Measurements from ENCODE around the gene CTCF.

Gene CTCF

GRCh38 chr16:67535201-67535600 lies 27.1 kb upstream of the CTCF start:
- no peak for DNase-seq (ENCODE audit: low read depth)

DNA sequence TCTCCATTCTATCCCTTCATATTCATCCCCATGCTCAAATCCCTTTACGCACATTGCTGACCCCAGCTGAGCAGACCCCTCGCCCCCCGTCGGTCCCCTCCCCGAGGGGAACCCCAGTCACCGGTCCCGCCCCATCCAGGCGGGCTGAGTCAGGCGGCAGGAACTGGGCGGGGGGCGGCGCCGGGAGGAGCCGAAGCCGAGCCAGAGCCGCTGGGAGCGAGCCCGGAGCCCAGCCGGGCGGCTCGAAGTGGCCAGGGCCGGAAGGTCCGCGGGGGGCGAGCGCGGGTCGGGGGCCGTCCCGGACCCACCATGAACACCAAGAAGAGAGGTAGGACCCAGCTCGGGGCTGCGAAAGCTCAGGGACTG lies 25.1 kb upstream of the CTCF start:
- no peak for DNase-seq (ENCODE audit: low read depth)

DNA sequence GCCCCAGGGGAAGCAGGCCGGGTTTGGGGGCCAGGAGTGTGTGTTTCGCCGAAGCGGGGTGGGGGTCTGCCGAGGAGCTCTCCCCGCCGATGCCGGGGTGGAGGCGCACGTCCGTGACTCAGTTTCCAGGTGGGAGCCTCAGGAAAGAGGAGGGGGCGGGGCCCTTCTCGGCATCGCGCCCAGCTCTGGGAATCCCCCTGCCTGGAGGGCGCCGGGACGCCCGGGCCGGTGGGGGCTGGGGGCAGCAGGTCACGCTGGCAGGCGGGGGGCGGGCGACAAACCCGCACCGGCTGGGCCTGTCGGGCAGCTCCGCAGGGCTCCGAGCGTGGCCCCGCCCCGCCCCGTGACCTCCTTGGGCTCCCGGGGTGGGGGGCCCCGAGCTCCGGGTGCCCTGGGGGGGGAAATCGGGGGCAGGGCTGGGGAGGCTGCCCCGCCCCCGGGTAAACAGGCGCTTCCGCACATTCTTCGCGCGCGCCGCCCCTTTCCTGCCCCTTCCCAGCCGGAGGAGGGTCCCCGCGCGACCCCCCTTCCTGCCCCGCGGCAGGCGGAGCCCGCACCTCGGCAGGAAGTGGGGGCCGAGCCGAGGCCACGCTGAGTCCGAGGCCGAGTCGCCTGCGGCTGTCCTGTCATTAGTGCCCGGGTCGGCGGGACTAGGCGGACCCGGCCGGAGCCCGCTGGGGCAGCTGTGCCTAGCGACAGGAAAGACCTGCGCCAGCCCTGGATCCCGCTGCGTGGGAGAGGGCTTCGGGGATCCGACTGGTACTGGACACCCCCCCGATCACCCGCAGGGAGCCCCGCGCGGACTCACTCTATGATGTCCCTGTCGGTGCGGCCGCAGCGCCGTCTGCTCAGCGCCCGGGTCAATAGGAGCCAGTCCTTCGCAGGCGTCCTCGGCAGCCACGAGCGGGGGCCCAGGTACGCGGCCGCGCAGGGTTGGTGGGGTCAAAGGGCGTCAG lies 24.4 kb upstream of the CTCF start:
- no peak for DNase-seq (ENCODE audit: low read depth)

DNA sequence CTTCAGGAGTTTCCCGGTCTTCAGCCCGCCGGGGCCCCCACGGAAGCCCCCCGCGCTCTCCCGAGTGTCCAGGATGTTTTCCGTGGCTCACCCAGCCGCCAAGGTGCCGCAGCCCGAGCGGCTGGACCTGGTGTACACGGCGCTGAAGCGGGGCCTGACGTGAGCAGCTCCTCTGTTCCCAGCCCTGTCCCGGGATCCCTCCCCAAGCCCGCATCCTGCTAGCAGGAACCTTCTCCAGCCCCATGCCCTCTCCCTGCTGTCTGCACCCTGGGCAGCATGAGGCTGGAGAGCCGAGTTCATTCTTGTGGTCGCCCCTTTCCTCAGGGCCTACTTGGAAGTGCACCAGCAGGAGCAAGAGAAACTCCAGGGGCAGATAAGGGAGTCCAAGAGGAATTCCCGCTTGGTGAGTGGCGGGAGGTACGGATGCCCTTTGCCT lies 23.6 kb upstream of the CTCF start:
- peak; percentile 95 for DNase-seq (ENCODE audit: low read depth)

GRCh38 chr16:67539271-67539670 lies 23.1 kb upstream of the CTCF start:
- peak; percentile 11 for DNase-seq (ENCODE audit: low read depth)

GRCh38 chr16:67539691-67540635 lies 22.4 kb upstream of the CTCF start:
- DNase-seq (ENCODE audit: low read depth) = no peak

DNA sequence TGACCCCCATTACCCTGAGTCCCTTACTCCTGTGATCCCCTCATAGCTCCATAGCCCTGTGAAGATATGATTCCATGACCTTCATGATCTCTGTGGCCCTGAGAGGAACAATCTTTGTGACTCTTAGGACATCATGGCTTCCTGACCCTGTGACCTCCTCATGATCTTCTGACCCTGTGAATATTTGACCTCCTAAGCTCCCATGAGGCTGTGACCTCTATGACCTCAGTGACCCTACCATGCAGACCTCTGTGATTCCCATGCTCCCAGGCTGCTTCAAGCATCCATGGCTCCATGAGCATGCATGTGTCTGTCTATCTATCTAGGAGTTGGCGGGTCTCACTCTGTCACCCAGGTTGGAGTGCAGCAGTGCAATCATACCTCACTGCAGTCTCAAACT lies 21.6 kb upstream of the CTCF start:
- DNase-seq (ENCODE audit: low read depth) = no peak

DNA sequence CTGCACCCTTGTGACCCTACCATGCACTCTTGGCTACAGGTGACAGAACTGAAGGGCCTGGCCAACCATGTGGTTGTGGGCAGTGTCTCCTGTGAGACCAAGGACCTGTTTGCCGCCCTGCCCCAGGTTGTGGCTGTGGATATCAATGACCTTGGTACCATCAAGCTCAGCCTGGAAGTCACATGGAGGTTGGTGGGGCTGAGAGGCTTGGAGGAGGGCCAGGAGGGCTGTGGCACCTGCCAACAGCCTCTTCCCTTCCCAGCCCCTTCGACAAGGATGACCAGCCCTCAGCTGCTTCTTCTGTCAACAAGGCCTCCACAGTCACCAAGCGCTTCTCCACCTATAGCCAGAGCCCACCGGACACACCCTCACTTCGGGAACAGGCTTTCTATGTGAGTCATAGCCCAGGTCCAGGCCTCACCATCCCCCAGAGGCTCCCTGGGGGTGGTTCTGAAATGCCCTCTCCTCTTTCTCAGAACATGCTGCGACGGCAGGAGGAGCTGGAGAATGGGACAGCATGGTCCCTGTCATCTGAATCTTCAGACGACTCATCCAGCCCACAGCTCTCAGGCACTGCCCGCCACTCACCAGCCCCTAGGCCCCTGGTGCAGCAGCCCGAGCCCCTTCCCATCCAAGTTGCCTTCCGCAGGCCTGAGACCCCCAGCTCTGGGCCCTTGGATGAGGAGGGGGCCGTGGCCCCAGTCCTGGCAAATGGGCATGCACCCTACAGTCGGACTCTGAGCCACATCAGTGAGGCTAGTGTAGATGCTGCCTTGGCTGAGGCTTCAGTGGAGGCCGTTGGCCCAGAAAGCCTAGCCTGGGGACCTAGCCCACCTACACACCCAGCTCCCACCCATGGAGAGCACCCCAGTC lies 20.7 kb upstream of the CTCF start:
- peak; percentile 29 for DNase-seq (ENCODE audit: low read depth)

DNA sequence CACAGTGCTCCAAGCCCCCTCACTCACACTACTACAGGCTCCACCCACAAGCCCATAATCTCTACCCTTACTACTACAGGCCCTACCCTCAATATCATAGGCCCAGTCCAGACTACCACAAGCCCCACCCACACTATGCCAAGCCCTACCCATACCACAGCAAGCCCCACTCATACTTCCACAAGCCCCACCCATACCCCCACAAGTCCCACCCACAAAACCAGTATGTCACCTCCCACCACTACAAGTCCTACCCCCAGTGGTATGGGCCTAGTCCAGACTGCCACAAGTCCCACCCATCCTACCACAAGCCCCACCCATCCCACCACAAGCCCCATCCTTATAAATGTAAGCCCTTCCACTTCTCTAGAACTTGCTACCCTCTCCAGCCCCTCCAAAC lies 19.9 kb upstream of the CTCF start:
- peak; percentile 80 for DNase-seq (ENCODE audit: low read depth)

DNA sequence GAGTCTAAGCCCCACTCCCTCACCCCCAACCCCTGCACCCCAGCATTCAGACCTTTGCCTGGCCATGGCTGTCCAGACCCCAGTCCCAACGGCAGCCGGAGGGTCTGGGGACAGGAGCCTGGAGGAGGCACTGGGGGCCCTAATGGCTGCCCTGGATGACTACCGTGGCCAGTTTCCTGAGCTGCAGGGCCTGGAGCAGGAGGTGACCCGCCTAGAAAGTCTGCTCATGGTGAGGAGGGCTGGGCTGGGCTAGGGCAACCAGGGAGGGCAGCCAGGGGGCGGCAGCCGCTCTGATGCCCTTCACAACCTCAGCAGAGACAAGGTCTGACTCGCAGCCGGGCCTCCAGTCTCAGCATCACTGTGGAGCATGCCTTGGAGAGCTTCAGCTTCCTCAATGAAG lies 19.3 kb upstream of the CTCF start:
- no peak for DNase-seq (ENCODE audit: low read depth)

GRCh38 chr16:67543582-67543981 lies 18.7 kb upstream of the CTCF start:
- no peak for DNase-seq (ENCODE audit: low read depth)

- DNase-seq (ENCODE audit: low read depth) = no peak
These were observed 17.9 kb upstream of the CTCF start for GRCh38 chr16:67544329-67544841.

GRCh38 chr16:67544844-67545664 lies 17.3 kb upstream of the CTCF start:
- no peak for DNase-seq (ENCODE audit: low read depth)

DNA sequence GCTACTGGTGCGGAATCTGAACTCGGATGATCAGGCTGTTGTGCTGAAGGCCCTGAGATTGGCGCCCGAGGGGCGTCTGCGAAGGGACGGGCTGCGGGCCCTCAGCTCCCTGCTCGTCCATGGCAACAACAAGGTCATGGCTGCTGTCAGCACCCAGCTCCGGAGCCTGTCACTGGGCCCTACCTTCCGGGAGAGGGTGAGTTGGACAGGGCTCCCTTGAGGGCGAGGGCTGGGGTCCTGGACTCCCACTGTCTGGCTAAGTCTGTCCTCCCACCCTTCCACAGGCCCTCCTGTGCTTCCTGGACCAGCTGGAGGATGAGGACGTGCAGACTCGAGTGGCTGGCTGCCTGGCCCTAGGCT lies 16.7 kb upstream of the CTCF start:
- no peak for DNase-seq (ENCODE audit: low read depth)

GRCh38 chr16:67546091-67546501 lies 16.2 kb upstream of the CTCF start:
- DNase-seq (ENCODE audit: low read depth) = no peak

- peak; percentile 54 for DNase-seq (ENCODE audit: low read depth)
These were observed 15.4 kb upstream of the CTCF start for GRCh38 chr16:67546761-67547422.

- no peak for DNase-seq (ENCODE audit: low read depth)
These were observed 14.7 kb upstream of the CTCF start for GRCh38 chr16:67547423-67548264.

- DNase-seq (ENCODE audit: low read depth) = no peak
These were observed 13.8 kb upstream of the CTCF start for GRCh38 chr16:67548265-67549126.

All from amniotic epithelial cell (primary cell).